ENCODE measurements around the gene RAB34. TPM values are rescaled to one million over a fixed set of nuclear protein-coding genes. Genes with fewer than 3 reads are reported as not detected.

The RAB34 gene, protein sequence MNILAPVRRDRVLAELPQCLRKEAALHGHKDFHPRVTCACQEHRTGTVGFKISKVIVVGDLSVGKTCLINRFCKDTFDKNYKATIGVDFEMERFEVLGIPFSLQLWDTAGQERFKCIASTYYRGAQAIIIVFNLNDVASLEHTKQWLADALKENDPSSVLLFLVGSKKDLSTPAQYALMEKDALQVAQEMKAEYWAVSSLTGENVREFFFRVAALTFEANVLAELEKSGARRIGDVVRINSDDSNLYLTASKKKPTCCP
- total RNA-seq (160 and 184 TPM in 2 replicates), polyA plus RNA-seq (180 and 185 TPM in 2 replicates)

DNA sequence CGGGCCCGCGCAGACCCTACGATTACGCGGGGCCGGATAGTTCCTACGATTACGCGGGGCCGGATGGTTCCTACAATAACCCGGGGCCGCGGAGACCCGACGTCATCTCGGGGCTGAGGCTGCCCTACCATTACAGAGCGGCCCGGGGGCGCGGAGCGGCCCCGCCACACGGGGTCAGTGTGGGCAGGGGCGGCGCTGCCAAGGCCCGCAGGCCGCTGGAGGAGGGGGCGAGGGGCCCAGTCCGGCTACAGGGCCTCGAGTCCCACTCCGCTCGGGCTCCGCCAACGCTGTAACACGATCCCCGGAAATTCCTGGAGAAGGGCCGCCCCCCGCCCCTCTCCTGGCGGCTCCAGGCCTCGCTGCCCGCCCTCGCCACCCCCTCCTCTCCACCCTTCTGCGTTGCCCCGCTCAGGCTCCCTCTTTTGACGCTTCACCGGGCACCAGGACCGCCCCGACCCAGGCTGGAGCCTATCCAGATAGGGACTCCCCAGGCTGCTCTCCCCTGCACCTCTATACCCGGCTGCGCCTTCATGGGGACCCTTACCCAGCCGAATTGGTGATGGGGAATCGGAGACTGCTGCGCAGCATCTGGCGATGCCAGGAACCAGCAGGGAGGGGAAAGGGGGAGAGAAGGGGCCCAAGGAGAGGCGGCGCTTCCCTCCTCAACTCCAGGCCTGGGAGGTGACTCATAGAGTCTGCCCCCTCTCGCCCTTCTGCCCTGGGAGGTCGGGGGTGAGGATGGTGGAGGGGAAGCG is at the start of gene RAB34:
TSS of gene RAB34 (minus strand) at position 291 of the 755 bp plus-strand sequence. CDS start 602 bp downstream, outside the sequence.
- no peaks in the 10 kb centered on the region for H3K27me3 ChIP-seq
- no peaks in the 10 kb centered on the region for H3K9me3 ChIP-seq (ENCODE audit: low read depth)
- no peaks in the 10 kb centered on the region for H3K36me3 ChIP-seq (replicated peaks; ENCODE audit: insufficient read depth, low read depth)
- peak within 1 kb of the TSS; percentile 88 for H3K4me2 ChIP-seq
- peak within 1 kb of the TSS; percentile 94 for H3K27ac ChIP-seq
- peak within 1 kb of the TSS; percentile 70 for H2AFZ ChIP-seq
- TF ChIP-seq, protein P1, sequence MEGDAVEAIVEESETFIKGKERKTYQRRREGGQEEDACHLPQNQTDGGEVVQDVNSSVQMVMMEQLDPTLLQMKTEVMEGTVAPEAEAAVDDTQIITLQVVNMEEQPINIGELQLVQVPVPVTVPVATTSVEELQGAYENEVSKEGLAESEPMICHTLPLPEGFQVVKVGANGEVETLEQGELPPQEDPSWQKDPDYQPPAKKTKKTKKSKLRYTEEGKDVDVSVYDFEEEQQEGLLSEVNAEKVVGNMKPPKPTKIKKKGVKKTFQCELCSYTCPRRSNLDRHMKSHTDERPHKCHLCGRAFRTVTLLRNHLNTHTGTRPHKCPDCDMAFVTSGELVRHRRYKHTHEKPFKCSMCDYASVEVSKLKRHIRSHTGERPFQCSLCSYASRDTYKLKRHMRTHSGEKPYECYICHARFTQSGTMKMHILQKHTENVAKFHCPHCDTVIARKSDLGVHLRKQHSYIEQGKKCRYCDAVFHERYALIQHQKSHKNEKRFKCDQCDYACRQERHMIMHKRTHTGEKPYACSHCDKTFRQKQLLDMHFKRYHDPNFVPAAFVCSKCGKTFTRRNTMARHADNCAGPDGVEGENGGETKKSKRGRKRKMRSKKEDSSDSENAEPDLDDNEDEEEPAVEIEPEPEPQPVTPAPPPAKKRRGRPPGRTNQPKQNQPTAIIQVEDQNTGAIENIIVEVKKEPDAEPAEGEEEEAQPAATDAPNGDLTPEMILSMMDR (IDR thresholded peaks at IDR 0.05; ENCODE audit: poor library complexity): peak; percentile 51
- no peak for TF ChIP-seq EZH2phosphoT487 (IDR thresholded peaks at IDR 0.05; ENCODE audit: low read depth, severe bottlenecking, unreplicated experiment)
- peaks cover 34% of the 10 kb centered on the region for H3K4me1 ChIP-seq (ENCODE audit: insufficient read depth)
- H4K20me1 ChIP-seq (ENCODE audit: insufficient read depth, poor library complexity, severe bottlenecking): peaks cover 31% of the 10 kb centered on the region
- peak within 1 kb of the TSS; percentile 85 for H3K4me3 ChIP-seq
- no peaks in the 10 kb centered on the region for H3K9me2 ChIP-seq (replicated peaks; ENCODE audit: insufficient read depth)
- peak; percentile 94 for DNase-seq (ENCODE audit: low spot score)
- H3K79me2 ChIP-seq: peaks cover 51% of the 10 kb centered on the region
- 5% methylated on average over 15 of the region's 60 CpGs for WGBS (ENCODE audit: low lambda C conversion rate, missing lambda C conversion rate)

DNA sequence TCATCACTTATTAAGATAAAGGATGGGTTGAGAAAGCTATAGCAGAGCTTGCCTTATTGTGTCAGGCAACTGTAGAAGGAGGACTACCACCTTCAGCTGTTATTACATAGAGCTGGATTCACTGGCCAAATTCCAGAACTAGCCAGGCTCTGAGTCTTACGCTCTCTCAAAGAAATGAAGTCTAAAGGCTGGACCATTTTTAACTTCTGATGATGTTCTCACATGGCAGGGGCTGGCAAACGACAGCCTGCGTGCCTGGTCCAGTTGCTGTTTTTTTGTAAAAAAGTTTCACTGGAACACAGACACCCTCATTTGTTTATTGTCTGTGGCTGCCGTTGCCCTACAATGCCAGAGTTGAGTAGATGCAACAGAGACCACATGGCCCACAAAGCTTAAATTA is 47.4 kb upstream of the RAB34 start:
- no peaks in the 10 kb centered on the region for H3K9me2 ChIP-seq (replicated peaks; ENCODE audit: insufficient read depth)
- TF ChIP-seq EZH2phosphoT487 (IDR thresholded peaks at IDR 0.05; ENCODE audit: low read depth, severe bottlenecking, unreplicated experiment) (no peak), EZH2 (IDR thresholded peaks at IDR 0.05; ENCODE audit: borderline replicate concordance) (no peak)
- TF ChIP-seq, protein P1 (IDR thresholded peaks at IDR 0.05; ENCODE audit: poor library complexity): no peak
- H3K4me2 ChIP-seq: no peak overlapping the region
- no peak for DNase-seq (ENCODE audit: low spot score)
- H3K9me3 ChIP-seq (ENCODE audit: low read depth): no peaks in the 10 kb centered on the region
- H4K20me1 ChIP-seq (ENCODE audit: insufficient read depth, poor library complexity, severe bottlenecking): peaks cover 7% of the 10 kb centered on the region
- no peaks in the 10 kb centered on the region for H3K4me1 ChIP-seq (ENCODE audit: insufficient read depth)
- no peak overlapping the region for H3K4me3 ChIP-seq
- WGBS (ENCODE audit: low lambda C conversion rate, missing lambda C conversion rate): 83% methylated on average over 4 of the region's 4 CpGs
- H3K36me3 ChIP-seq (replicated peaks; ENCODE audit: insufficient read depth, low read depth): no peaks in the 10 kb centered on the region
- H2AFZ ChIP-seq: no peak overlapping the region
- H3K27ac ChIP-seq: no peak overlapping the region
- H3K79me2 ChIP-seq: peaks cover 34% of the 10 kb centered on the region
- H3K27me3 ChIP-seq: no peaks in the 10 kb centered on the region

DNA sequence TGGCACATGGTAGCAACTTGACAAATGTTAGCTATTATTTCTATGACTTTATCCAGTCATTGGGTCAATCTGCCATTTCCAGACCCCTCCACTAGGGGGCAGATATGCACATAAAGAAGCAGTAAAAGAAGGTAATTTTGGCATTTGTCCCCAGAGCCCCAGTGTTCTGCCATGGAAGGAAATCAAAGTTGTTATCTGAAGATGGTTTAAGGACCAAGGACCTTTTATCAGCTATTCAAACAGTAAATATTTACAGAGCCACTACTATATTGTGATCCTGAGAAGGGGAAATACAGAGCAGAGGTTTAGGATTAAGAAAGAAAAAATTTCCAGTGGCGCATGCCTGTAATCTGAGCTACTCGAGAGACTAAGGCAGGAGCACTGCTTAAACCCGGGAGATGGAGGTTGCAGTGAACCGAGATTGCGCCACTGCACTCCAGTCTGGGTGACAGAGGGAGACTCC is 46.2 kb upstream of the RAB34 start:
- no peaks in the 10 kb centered on the region for H3K27me3 ChIP-seq
- H4K20me1 ChIP-seq (ENCODE audit: insufficient read depth, poor library complexity, severe bottlenecking): peaks cover 4% of the 10 kb centered on the region
- H3K4me1 ChIP-seq (ENCODE audit: insufficient read depth): no peaks in the 10 kb centered on the region
- no peaks in the 10 kb centered on the region for H3K36me3 ChIP-seq (replicated peaks; ENCODE audit: insufficient read depth, low read depth)
- H3K9me2 ChIP-seq (replicated peaks; ENCODE audit: insufficient read depth): no peaks in the 10 kb centered on the region
- 57% methylated on average over 5 of the region's 5 CpGs for WGBS (ENCODE audit: low lambda C conversion rate, missing lambda C conversion rate)
- TF ChIP-seq, protein P1 (IDR thresholded peaks at IDR 0.05; ENCODE audit: poor library complexity): peak; percentile 93
- TF ChIP-seq EZH2 (IDR thresholded peaks at IDR 0.05; ENCODE audit: borderline replicate concordance) (no peak), EZH2phosphoT487 (IDR thresholded peaks at IDR 0.05; ENCODE audit: low read depth, severe bottlenecking, unreplicated experiment) (no peak)
- no peaks in the 10 kb centered on the region for H3K9me3 ChIP-seq (ENCODE audit: low read depth)
- H3K79me2 ChIP-seq: peaks cover 27% of the 10 kb centered on the region
- H3K4me3 ChIP-seq: no peak overlapping the region
- peak; percentile 88 for DNase-seq (ENCODE audit: low spot score)
- no peak overlapping the region for H2AFZ ChIP-seq
- no peak overlapping the region for H3K27ac ChIP-seq
- no peak overlapping the region for H3K4me2 ChIP-seq
